ENCODE data around the gene ALDH4A1.

GRCh38 chr1:18865176-18865575 lies 37.2 kb downstream of the ALDH4A1 start:
- TF ChIP-seq CTCF (IDR thresholded peaks at IDR 0.05) (no peak), POLR2A (IDR thresholded peaks at IDR 0.05) (no peak)

Measured in stomach (tissue), 4 donors.